H9 (cell line): ENCODE measurements around the gene GCAT. TPM values are rescaled to one million over a fixed set of nuclear protein-coding genes. Genes with fewer than 3 reads are reported as not detected.

ENCODE experiments used
- DNase-seq: peaks from one replicate; pipeline ENCODE4 v3.0.0-alpha.2; 2017
- H2AFZ ChIP-seq: one replicate; pipeline ENCODE4 v1.6.1; 2013; ENCODE audit warnings: mild to moderate bottlenecking, low read length, control low read depth, moderate library complexity
- H2AK5ac ChIP-seq: 2 replicates; pipeline ENCODE4 v1.6.1; 2013; ENCODE audit warnings: low read length, control low read depth, mixed read lengths; ENCODE audit not compliant: insufficient read length
- H2BK120ac ChIP-seq: one replicate; pipeline ENCODE4 v1.6.1; 2013; ENCODE audit warnings: low read depth, mild to moderate bottlenecking, low read length, control low read depth, inconsistent platforms; ENCODE audit not compliant: poor library complexity, severe bottlenecking
- H2BK12ac ChIP-seq: 2 replicates; pipeline ENCODE4 v1.6.1; 2013; ENCODE audit warnings: low read length, control low read depth, mixed read lengths, low read depth; ENCODE audit not compliant: insufficient read length
- H2BK15ac ChIP-seq: 2 replicates; pipeline ENCODE4 v1.6.1; 2013; ENCODE audit warnings: low read depth, low read length, control low read depth
- H2BK20ac ChIP-seq: one replicate; pipeline ENCODE4 v1.6.1; 2013; ENCODE audit warnings: low read depth, mild to moderate bottlenecking, low read length, control low read depth, inconsistent platforms; ENCODE audit not compliant: poor library complexity, severe bottlenecking
- H2BK5ac ChIP-seq: 2 replicates; pipeline ENCODE4 v1.6.1; 2013; ENCODE audit warnings: low read length, control low read depth, mixed read lengths; ENCODE audit not compliant: insufficient read length
- H3K14ac ChIP-seq: 2 replicates; pipeline ENCODE4 v1.6.1; 2013; ENCODE audit warnings: low read length, control low read depth; ENCODE audit not compliant: insufficient read depth
- H3K18ac ChIP-seq: 2 replicates; pipeline ENCODE4 v1.6.1; 2013; ENCODE audit warnings: low read depth, mild to moderate bottlenecking, mixed read lengths, low read length, control low read depth; ENCODE audit not compliant: insufficient read length
- H3K23ac ChIP-seq: 2 replicates; pipeline ENCODE4 v1.6.1; 2013; ENCODE audit warnings: low read length, control low read depth, mixed read lengths, low read depth; ENCODE audit not compliant: insufficient read length
- H3K23me2 ChIP-seq: 2 replicates; pipeline ENCODE4 v1.6.1; 2013; ENCODE audit warnings: low read depth, mild to moderate bottlenecking, mixed read lengths, low read length, control low read depth; ENCODE audit not compliant: insufficient read length, poor library complexity, severe bottlenecking
- H3K27ac ChIP-seq: 2 replicates; pipeline ENCODE4 v1.5.1; 2013; ENCODE audit warnings: low read length, control low read depth, mixed read lengths, low read depth; ENCODE audit not compliant: insufficient read length
- H3K27me3 ChIP-seq: 2 replicates; pipeline ENCODE4 v1.6.1; 2013; ENCODE audit warnings: low read length, control low read depth, inconsistent platforms; ENCODE audit not compliant: insufficient read depth
- H3K4ac ChIP-seq: 2 replicates; pipeline ENCODE4 v1.6.1; 2013; ENCODE audit warnings: low read depth, mild to moderate bottlenecking, control low read depth, inconsistent platforms, low read length, moderate library complexity
- H3K4me1 ChIP-seq: 2 replicates; pipeline ENCODE4 v1.6.1; 2013; ENCODE audit warnings: low read length, control low read depth, inconsistent platforms; ENCODE audit not compliant: insufficient read depth
- H3K4me2 ChIP-seq: 2 replicates; pipeline ENCODE4 v1.6.1; 2013; ENCODE audit warnings: low read length, control low read depth, mixed read lengths; ENCODE audit not compliant: insufficient read length, insufficient read depth
- H3K56ac ChIP-seq: 2 replicates; pipeline ENCODE4 v1.6.1; 2013; ENCODE audit warnings: low read depth, mild to moderate bottlenecking, mixed read lengths, low read length, control low read depth; ENCODE audit not compliant: insufficient read length
- H3K79me1 ChIP-seq: 2 replicates; pipeline ENCODE4 v1.6.1; 2013; ENCODE audit warnings: low read depth, mild to moderate bottlenecking, moderate library complexity, low read length, control low read depth, inconsistent platforms; ENCODE audit not compliant: insufficient read depth, poor library complexity, severe bottlenecking
- H3K79me2 ChIP-seq: 2 replicates; pipeline ENCODE4 v1.6.1; 2013; ENCODE audit warnings: low read length, control low read depth, inconsistent platforms; ENCODE audit not compliant: insufficient read depth
- H3K9ac ChIP-seq: 2 replicates; pipeline ENCODE4 v1.6.1; 2013; ENCODE audit warnings: low read length, control low read depth, mixed read lengths; ENCODE audit not compliant: insufficient read length; ENCODE audit errors: extremely low read depth
- H3K9me3 ChIP-seq: one replicate; pipeline ENCODE4 v1.6.1; 2013; ENCODE audit warnings: low read depth, low read length, inconsistent platforms; ENCODE audit not compliant: control insufficient read depth
- H3T11ph ChIP-seq: one replicate; pipeline ENCODE4 v1.6.1; 2013; ENCODE audit warnings: mild to moderate bottlenecking, low read length, control low read depth, inconsistent platforms
- H4K20me1 ChIP-seq: one replicate; pipeline ENCODE4 v1.6.1; 2013; ENCODE audit not compliant: control insufficient read depth, insufficient read length, insufficient read depth
- H4K5ac ChIP-seq: 2 replicates; pipeline ENCODE4 v1.6.1; 2013; ENCODE audit warnings: low read depth, mild to moderate bottlenecking, mixed read lengths, low read length, control low read depth; ENCODE audit not compliant: insufficient read length
- H4K8ac ChIP-seq: replicated peaks from 2 replicates; pipeline ENCODE4 v1.6.1; 2013; ENCODE audit warnings: low read length, control low read depth, mixed read lengths, low read depth; ENCODE audit not compliant: insufficient read length
- H4K91ac ChIP-seq: 2 replicates; pipeline ENCODE4 v1.6.1; 2013; ENCODE audit warnings: low read depth, mild to moderate bottlenecking, moderate library complexity, mixed read lengths, low read length, control low read depth; ENCODE audit not compliant: insufficient read length
- H3K27ac Mint-ChIP-seq, 3 experiments: 2 replicates in 2 of 3; 3 replicates in 1 of 3; pipeline ENCODE4 v1.8.0; 2020 to 2021; ENCODE audit warnings: mixed read lengths in 3 of 3, mild to moderate bottlenecking in 1 of 3, moderate library complexity in 1 of 3
- H3K27me3 Mint-ChIP-seq: 2 replicates; pipeline ENCODE4 v1.8.0; 2021; ENCODE audit warnings: low read depth, mild to moderate bottlenecking, moderate library complexity, mixed read lengths
- H3K36me3 Mint-ChIP-seq, 3 experiments: 2 replicates in 2 of 3; 3 replicates in 1 of 3; pipeline ENCODE4 v1.8.0; 2020 to 2021; ENCODE audit warnings: low read depth in 3 of 3, mixed read lengths in 3 of 3; ENCODE audit not compliant: insufficient read depth in 1 of 3
- H3K4me1 Mint-ChIP-seq, 2 experiments: 2 replicates each; pipeline ENCODE4 v1.8.0; 2020; ENCODE audit warnings: mixed read lengths in 2 of 2
- H3K4me3 Mint-ChIP-seq, 2 experiments: 2 replicates in 1 of 2; 3 replicates in 1 of 2; pipeline ENCODE4 v1.8.0; 2020 to 2021; ENCODE audit warnings: mild to moderate bottlenecking in 2 of 2, mixed read lengths in 2 of 2, moderate library complexity in 1 of 2
- H3K9me3 Mint-ChIP-seq, 2 experiments: 2 replicates in 1 of 2; 3 replicates in 1 of 2; pipeline ENCODE4 v1.8.0; 2020; ENCODE audit warnings: mild to moderate bottlenecking in 2 of 2, mixed read lengths in 2 of 2, moderate library complexity in 1 of 2
- WGBS: extraction: QIAGEN DNeasy Blood & Tissue Kit; methylation state at CpG from one replicate; pipeline ENCODE4 v1.1.7; 2013; ENCODE audit warnings: missing lambda C conversion rate, low lambda C conversion rate, mixed read lengths; ENCODE audit not compliant: insufficient read length; ENCODE audit errors: extremely low coverage; 5-methylcytosine and 5-hydroxymethylcytosine counted together
- total RNA-seq: library from RNA; stranded (reverse); gene quantifications from 2 replicates; pipeline ENCODE4 v1.2.1, GENCODE V29; 2021
- TF ChIP-seq, protein P1 (sequence below): fragments of 200-600 bp; sonication (generic); conservative IDR thresholded peaks from 3 replicates; pipeline ENCODE4 v1.8.0; 2021; ENCODE audit warnings: antibody characterized with exemption, mild to moderate bottlenecking

Gene GCAT
- total RNA-seq, 1 experiment from 2014 or later: 26.9 TPM

DNA sequence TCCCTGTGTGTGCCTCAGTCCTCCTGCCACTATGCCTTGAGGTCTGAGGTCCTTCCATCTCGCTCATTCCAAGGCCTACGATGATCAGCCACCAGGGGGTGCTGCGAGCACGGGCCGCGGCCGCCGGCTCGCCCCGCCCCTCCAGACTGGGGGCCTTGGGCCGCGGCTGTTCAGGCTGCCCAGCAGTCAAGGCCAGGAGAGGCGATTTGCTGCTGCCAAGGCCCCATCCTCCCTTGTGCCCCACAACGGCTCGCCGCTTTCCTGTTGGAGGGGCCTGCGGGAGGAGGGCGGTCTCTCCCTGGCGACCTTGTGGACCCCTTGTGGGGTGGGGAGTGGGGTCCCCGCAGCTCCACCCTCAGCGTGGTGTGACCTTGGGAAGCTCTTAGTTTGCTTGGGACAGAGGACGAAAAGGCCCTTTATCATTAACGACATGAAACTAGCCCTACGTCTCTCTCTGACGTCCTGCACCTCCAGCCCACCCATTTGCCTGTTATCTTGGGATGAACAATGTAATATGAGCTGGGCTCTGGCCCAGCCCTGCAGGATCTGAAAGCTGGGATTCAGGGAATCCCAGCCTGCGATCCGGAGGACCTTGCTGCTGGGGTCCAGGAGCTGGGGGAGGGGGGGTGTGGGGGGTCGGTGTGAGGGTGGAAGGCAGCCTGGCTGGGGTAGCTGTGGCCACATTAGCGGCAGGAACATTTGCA, 10.1 kb downstream of the GCAT start:
- peak; percentile 94 for DNase-seq

More for the DNA sequence above, 10.1 kb downstream of the GCAT start:
- Histone ChIP-seq H2AK5ac (no peak overlapping the region), H2BK15ac (no peak overlapping the region), H4K91ac (no peak overlapping the region), H3K23me2 (peaks cover 11% of the 10 kb centered on the region), H3K79me2 (no peaks in the 10 kb centered on the region), H2BK12ac (no peak overlapping the region), H3K56ac (no peak overlapping the region), H4K5ac (no peak overlapping the region), H3K4me2 (peak overlapping the region; percentile 41), H3K14ac (peak overlapping the region; percentile 55; the same call in 1 of the 2 replicates), H2BK20ac (no peak overlapping the region), H2AFZ (no peak overlapping the region), H3K27me3 (no peaks in the 10 kb centered on the region; the same call in 1 of the 2 replicates), H3K4ac (no peak overlapping the region), H4K8ac (no peak overlapping the region), H3K9ac (no peak overlapping the region), H3K9me3 (no peaks in the 10 kb centered on the region), H3K4me1 (peaks cover 3% of the 10 kb centered on the region; the same call in 1 of the 2 replicates), H3K23ac (no peak overlapping the region), H4K20me1 (no peaks in the 10 kb centered on the region), H2BK5ac (no peak overlapping the region), H3K79me1 (no peaks in the 10 kb centered on the region), H3K18ac (peak overlapping the region; percentile 36), H3T11ph (no peak overlapping the region), H2BK120ac (no peak overlapping the region), H3K27ac (no peak overlapping the region)
- H3K4me3 Mint-ChIP-seq: peak overlapping the region; percentile 61 to 78
- H3K27ac Mint-ChIP-seq: peak overlapping the region; percentile 93 to 97 (median 93); a peak in 6 of 7 replicates
- TF ChIP-seq, protein P1, sequence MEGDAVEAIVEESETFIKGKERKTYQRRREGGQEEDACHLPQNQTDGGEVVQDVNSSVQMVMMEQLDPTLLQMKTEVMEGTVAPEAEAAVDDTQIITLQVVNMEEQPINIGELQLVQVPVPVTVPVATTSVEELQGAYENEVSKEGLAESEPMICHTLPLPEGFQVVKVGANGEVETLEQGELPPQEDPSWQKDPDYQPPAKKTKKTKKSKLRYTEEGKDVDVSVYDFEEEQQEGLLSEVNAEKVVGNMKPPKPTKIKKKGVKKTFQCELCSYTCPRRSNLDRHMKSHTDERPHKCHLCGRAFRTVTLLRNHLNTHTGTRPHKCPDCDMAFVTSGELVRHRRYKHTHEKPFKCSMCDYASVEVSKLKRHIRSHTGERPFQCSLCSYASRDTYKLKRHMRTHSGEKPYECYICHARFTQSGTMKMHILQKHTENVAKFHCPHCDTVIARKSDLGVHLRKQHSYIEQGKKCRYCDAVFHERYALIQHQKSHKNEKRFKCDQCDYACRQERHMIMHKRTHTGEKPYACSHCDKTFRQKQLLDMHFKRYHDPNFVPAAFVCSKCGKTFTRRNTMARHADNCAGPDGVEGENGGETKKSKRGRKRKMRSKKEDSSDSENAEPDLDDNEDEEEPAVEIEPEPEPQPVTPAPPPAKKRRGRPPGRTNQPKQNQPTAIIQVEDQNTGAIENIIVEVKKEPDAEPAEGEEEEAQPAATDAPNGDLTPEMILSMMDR: peak; percentile 98
- H3K4me1 Mint-ChIP-seq: peaks cover 19 to 22% of the 10 kb centered on the region in 2 experiments
- no peaks in the 10 kb centered on the region; a peak in 1 of 5 replicates for H3K9me3 Mint-ChIP-seq
- peaks cover 7 to 21% (median 15%) of the 10 kb centered on the region in 3 experiments; a peak in 6 of 7 replicates for H3K36me3 Mint-ChIP-seq
- peaks cover 39% of the 10 kb centered on the region for H3K27me3 Mint-ChIP-seq
- no CpG with 5 or more reads among the region's 29 CpGs for WGBS
